ENCODE measurements around the gene GALNTL6. TPM values are rescaled to one million over a fixed set of nuclear protein-coding genes. Genes with fewer than 3 reads are reported as not detected.

Gene GALNTL6
- total RNA-seq, 1 experiment from 2014 or later = not detected

- Histone ChIP-seq H4K5ac (ENCODE audit: insufficient read length, low read depth, low read length) (no peak overlapping the region), H3K14ac (ENCODE audit: insufficient read depth, low read length) (no peak overlapping the region), H2BK120ac (ENCODE audit: low read depth, low read length, poor library complexity, severe bottlenecking) (no peak overlapping the region), H2BK12ac (ENCODE audit: insufficient read length, low read depth, low read length) (no peak overlapping the region), H3K27me3 (ENCODE audit: insufficient read depth, low read length) (no peaks in the 10 kb centered on the region), H3K56ac (ENCODE audit: insufficient read length, low read depth, low read length) (no peak overlapping the region), H3K4ac (ENCODE audit: low read depth, low read length) (no peak overlapping the region), H4K91ac (ENCODE audit: insufficient read length, low read depth, low read length) (no peak overlapping the region), H3T11ph (ENCODE audit: low read length) (no peak overlapping the region), H3K27ac (ENCODE audit: insufficient read length, low read depth, low read length) (no peak overlapping the region), H2AK5ac (ENCODE audit: insufficient read length, low read length) (no peak overlapping the region), H2BK15ac (ENCODE audit: low read depth, low read length) (no peak overlapping the region), H3K23me2 (ENCODE audit: insufficient read length, low read depth, low read length, poor library complexity, severe bottlenecking) (no peaks in the 10 kb centered on the region), H3K79me2 (ENCODE audit: insufficient read depth, low read length) (no peaks in the 10 kb centered on the region), H2AFZ (ENCODE audit: low read length) (no peak overlapping the region), H3K18ac (ENCODE audit: insufficient read length, low read depth, low read length) (no peak overlapping the region), H2BK5ac (ENCODE audit: insufficient read length, low read length) (no peak overlapping the region), H3K4me1 (ENCODE audit: insufficient read depth, low read length) (no peaks in the 10 kb centered on the region; the same call in 1 of the 2 replicates), H3K4me2 (ENCODE audit: insufficient read depth, insufficient read length, low read length) (no peak overlapping the region), H4K20me1 (ENCODE audit: control insufficient read depth, insufficient read depth, insufficient read length) (no peaks in the 10 kb centered on the region), H2BK20ac (ENCODE audit: low read depth, low read length, poor library complexity, severe bottlenecking) (no peak overlapping the region), H4K8ac (replicated peaks; ENCODE audit: insufficient read length, low read depth, low read length) (no peak overlapping the region), H3K23ac (ENCODE audit: insufficient read length, low read depth, low read length) (no peak overlapping the region), H3K9ac (ENCODE audit: extremely low read depth, insufficient read length, low read length) (no peak overlapping the region), H3K79me1 (ENCODE audit: insufficient read depth, low read depth, low read length, poor library complexity, severe bottlenecking) (no peaks in the 10 kb centered on the region), H3K9me3 (ENCODE audit: control insufficient read depth, low read depth, low read length) (no peaks in the 10 kb centered on the region)
- Mint-ChIP-seq H3K27ac (no peak overlapping the region), H3K27me3 (ENCODE audit: low read depth) (no peaks in the 10 kb centered on the region), H3K9me3 (peaks cover 3 to 5% of the 10 kb centered on the region in 2 experiments; a peak in 2 of 5 replicates), H3K4me1 (peaks cover 4 to 7% of the 10 kb centered on the region in 2 experiments), H3K4me3 (no peak overlapping the region), H3K36me3 (ENCODE audit: insufficient read depth in 1 of 3, low read depth in 3 of 3) (peaks cover 0 to 6% (median 0%) of the 10 kb centered on the region in 3 experiments; a peak in 1 of 7 replicates)
- no peak for TF ChIP-seq CTCF (conservative IDR thresholded peaks at IDR 0.05)
- DNase-seq = no peak
Measured at GRCh38 chr4:172177382-172177781, 364.2 kb downstream of the GALNTL6 start.
